Activated CD4-positive, alpha-beta T cell treated with anti-CD3 and anti-CD28 coated beads for 4 hours (primary cell): Measurements from ENCODE around the gene TCP11.

Experiments used
- DNase-seq, 2 donors: peaks; one replicate each; pipeline ENCODE4 v3.0.0-alpha.2; 2020

Gene TCP11

GRCh38 chr6:35078896-35079295 is 62.2 kb downstream of the TCP11 start:
- no peak for DNase-seq

- no peak for DNase-seq
Observed at GRCh38 chr6:35078226-35078850, 62.8 kb downstream of the TCP11 start.

GRCh38 chr6:35077713-35078105 is 63.4 kb downstream of the TCP11 start:
- no peak for DNase-seq

GRCh38 chr6:35076997-35077712 is 64.0 kb downstream of the TCP11 start:
- DNase-seq: no peak

GRCh38 chr6:35073766-35074471 is 67.2 kb downstream of the TCP11 start:
- no peak for DNase-seq

- no peak for DNase-seq
Observed at GRCh38 chr6:35073211-35073610, 67.9 kb downstream of the TCP11 start.

GRCh38 chr6:35072698-35073055 is 68.5 kb downstream of the TCP11 start:
- DNase-seq: no peak

- DNase-seq: no peak
Observed at GRCh38 chr6:35072051-35072697, 69.0 kb downstream of the TCP11 start.

- no peak for DNase-seq
Observed at GRCh38 chr6:35071347-35071994, 69.7 kb downstream of the TCP11 start.

GRCh38 chr6:35070111-35070510 is 71.0 kb downstream of the TCP11 start:
- no peak for DNase-seq

GRCh38 chr6:35069262-35069661 is 71.9 kb downstream of the TCP11 start:
- DNase-seq: no peak

- no peak for DNase-seq
Observed at GRCh38 chr6:35068644-35069043, 72.5 kb downstream of the TCP11 start.

GRCh38 chr6:35068206-35068605 is 72.9 kb downstream of the TCP11 start:
- DNase-seq: no peak
